WERI-Rb-1 (cell line): ENCODE measurements around the gene FLVCR2.

Experiments
- DNase-seq: peaks from one replicate; pipeline ENCODE4 v3.0.0-alpha.2; 2020
- H3K27ac ChIP-seq: fragments of 250-450 bp; sonication (Bioruptor Pico); 2 replicates; pipeline ENCODE4 v1.5.1; 2020; ENCODE audit warnings: mild to moderate bottlenecking, moderate library complexity
- H3K27me3 ChIP-seq: fragments of 250-450 bp; sonication (Bioruptor Pico); 2 replicates; pipeline ENCODE4 v1.5.1; 2021; ENCODE audit warnings: mild to moderate bottlenecking, low read depth, moderate library complexity; ENCODE audit not compliant: insufficient read depth, severe bottlenecking
- H3K36me3 ChIP-seq: fragments of 250-450 bp; sonication (Bioruptor Pico); 2 replicates; pipeline ENCODE4 v1.5.1; 2020; ENCODE audit warnings: mild to moderate bottlenecking, moderate library complexity
- H3K4me3 ChIP-seq: 2 replicates; pipeline ENCODE4 v1.5.1; 2011; ENCODE audit warnings: low read depth, mild to moderate bottlenecking, control low read depth, low read length
- H3K9me3 ChIP-seq: fragments of 250-450 bp; sonication (Bioruptor Pico); 2 replicates; pipeline ENCODE4 v1.5.1; 2021; ENCODE audit warnings: mild to moderate bottlenecking, moderate library complexity; ENCODE audit not compliant: severe bottlenecking
- CTCF ChIP-seq: IDR thresholded peaks from 2 replicates; pipeline ENCODE4 v1.5.1; 2011; ENCODE audit warnings: low read depth, mild to moderate bottlenecking, control low read depth, inconsistent platforms, low read length

FLVCR2 gene

GRCh38 chr14:75602503-75602902 is 24.1 kb downstream of the FLVCR2 start:
- no peaks in the 10 kb centered on the region for H3K36me3 ChIP-seq
- H3K9me3 ChIP-seq, result no peaks in the 10 kb centered on the region
- H3K4me3 ChIP-seq, result no peak overlapping the region
- no peak for DNase-seq
- no peak overlapping the region for H3K27ac ChIP-seq
- no peaks in the 10 kb centered on the region for H3K27me3 ChIP-seq
- no peak for TF ChIP-seq CTCF

DNA sequence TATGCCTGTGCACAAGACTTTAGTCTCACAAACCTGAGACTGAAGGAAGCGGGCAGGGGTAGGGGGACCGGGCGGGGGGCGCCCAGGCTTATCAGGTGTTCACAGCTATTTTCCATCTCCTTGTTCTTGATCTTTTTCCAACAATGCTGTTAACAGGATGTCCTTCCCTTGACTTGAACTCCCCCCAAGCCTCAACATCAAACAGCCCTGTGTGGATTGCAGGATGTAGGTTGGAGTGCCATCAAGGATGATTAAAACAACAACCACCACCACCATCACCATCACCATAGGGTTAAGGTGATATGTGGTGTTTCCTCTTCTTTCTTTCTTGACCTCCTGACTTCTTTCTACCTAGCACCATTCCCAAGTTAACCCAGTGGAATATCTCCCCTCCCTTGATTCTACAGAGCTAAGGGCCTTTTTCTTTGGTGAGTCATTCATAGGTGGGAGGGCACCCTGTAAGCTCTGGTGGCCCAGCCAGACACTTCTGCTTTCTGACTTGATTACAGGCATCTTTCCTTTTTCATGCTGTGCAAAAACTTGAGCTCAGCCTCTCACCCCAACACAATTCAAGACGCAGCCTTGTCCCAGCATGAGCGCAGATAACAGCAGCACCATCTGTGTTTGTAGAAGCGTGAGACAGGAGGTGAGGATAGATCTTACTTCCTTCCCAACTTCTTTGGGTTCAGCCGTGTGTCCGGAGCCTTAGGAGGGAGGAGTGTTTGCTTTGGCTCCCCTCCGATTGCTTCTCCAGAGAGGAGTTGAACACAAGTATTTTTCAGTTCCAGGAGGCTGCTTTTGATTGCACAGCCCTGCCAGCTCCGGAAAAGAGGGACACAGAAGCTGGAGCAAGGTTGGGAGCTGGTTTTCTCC is 26.8 kb downstream of the FLVCR2 start:
- Histone ChIP-seq H3K9me3 (peaks cover 6% of the 10 kb centered on the region), H3K4me3 (no peak overlapping the region), H3K36me3 (no peaks in the 10 kb centered on the region), H3K27me3 (no peaks in the 10 kb centered on the region), H3K27ac (no peak overlapping the region)
- TF ChIP-seq CTCF, result no peak
- no peak for DNase-seq

GRCh38 chr14:75605916-75606315 is 27.5 kb downstream of the FLVCR2 start:
- no peak for TF ChIP-seq CTCF
- no peak overlapping the region for H3K4me3 ChIP-seq
- H3K36me3 ChIP-seq, result no peaks in the 10 kb centered on the region
- H3K9me3 ChIP-seq, result peaks cover 6% of the 10 kb centered on the region
- no peak for DNase-seq
- H3K27ac ChIP-seq, result no peak overlapping the region
- no peaks in the 10 kb centered on the region for H3K27me3 ChIP-seq

GRCh38 chr14:75607044-75607443 is 28.6 kb downstream of the FLVCR2 start:
- no peak for TF ChIP-seq CTCF
- DNase-seq, result no peak
- no peaks in the 10 kb centered on the region for H3K36me3 ChIP-seq

GRCh38 chr14:75607842-75608640 is 29.6 kb downstream of the FLVCR2 start:
- no peak for TF ChIP-seq CTCF
- no peaks in the 10 kb centered on the region for H3K36me3 ChIP-seq

More at GRCh38 chr14:75607044-75607443, 28.6 kb downstream of the FLVCR2 start:
- Histone ChIP-seq H3K27me3 (no peaks in the 10 kb centered on the region), H3K9me3 (peaks cover 6% of the 10 kb centered on the region), H3K27ac (no peak overlapping the region), H3K4me3 (no peak overlapping the region)

More at GRCh38 chr14:75607842-75608640, 29.6 kb downstream of the FLVCR2 start:
- no peaks in the 10 kb centered on the region for H3K27me3 ChIP-seq
- no peak overlapping the region for H3K4me3 ChIP-seq
- H3K27ac ChIP-seq, result no peak overlapping the region
- DNase-seq, result no peak
- peaks cover 6% of the 10 kb centered on the region for H3K9me3 ChIP-seq
